Left kidney (tissue), 8 donors: ENCODE data around the gene NTS. TPM values are rescaled to one million over a fixed set of nuclear protein-coding genes. Genes with fewer than 3 reads are reported as not detected.
A peak's percentile ranks its signal among the peaks of the same experiment; 100 is the strongest.

Experiments used
- DNase-seq: peaks from one replicate; pipeline ENCODE4 v3.0.0-alpha.2; 2013
- long read RNA-seq, 8 donors: transcript quantifications; one replicate each; lab custom pipeline, GENCODE V29; 2026
- polyA plus RNA-seq: library from polyadenylated mRNA; unstranded; fragments of 120-200 nt; gene quantifications from one replicate; pipeline ENCODE4 v1.2.1, GENCODE V29; 2013; ENCODE audit not compliant: insufficient read length

The NTS gene, protein sequence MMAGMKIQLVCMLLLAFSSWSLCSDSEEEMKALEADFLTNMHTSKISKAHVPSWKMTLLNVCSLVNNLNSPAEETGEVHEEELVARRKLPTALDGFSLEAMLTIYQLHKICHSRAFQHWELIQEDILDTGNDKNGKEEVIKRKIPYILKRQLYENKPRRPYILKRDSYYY
- 4.1 TPM for polyA plus RNA-seq
- long read RNA-seq, donor 1, partial matches to known transcripts = 0 of 2 reads
- long read RNA-seq, donor 1, other reads (novel, unspliced or antisense) = 0 of 2 reads
- long read RNA-seq, donor 2, partial matches to known transcripts = 30 of 33 reads
- long read RNA-seq, donor 2, other reads (novel, unspliced or antisense) = 0 of 33 reads
- long read RNA-seq, donor 3, partial matches to known transcripts = 0 of 1 reads
- long read RNA-seq, donor 3, other reads (novel, unspliced or antisense) = 0 of 1 reads
- long read RNA-seq, donor 4 = 0 reads
- long read RNA-seq, donor 5, transcript NTS-201 (4 exons, 1,237 nt) = major isoform, 11 of 11 reads
- long read RNA-seq, donor 5, partial matches to known transcripts = 0 of 11 reads
- long read RNA-seq, donor 5, other reads (novel, unspliced or antisense) = 0 of 11 reads
- long read RNA-seq, donor 6, transcript NTS-201 (4 exons, 1,237 nt) = major isoform, 6 of 6 reads
- long read RNA-seq, donor 6, partial matches to known transcripts = 0 of 6 reads
- long read RNA-seq, donor 6, other reads (novel, unspliced or antisense) = 0 of 6 reads
- long read RNA-seq, donor 7, transcript NTS-201 (4 exons, 1,237 nt) = major isoform, 9 of 10 reads
- long read RNA-seq, donor 7, partial matches to known transcripts = 0 of 10 reads
- long read RNA-seq, donor 7, other reads (novel, unspliced or antisense) = 0 of 10 reads
- long read RNA-seq, donor 8, partial matches to known transcripts = 0 of 1 reads
- long read RNA-seq, donor 8, other reads (novel, unspliced or antisense) = 0 of 1 reads

DNA sequence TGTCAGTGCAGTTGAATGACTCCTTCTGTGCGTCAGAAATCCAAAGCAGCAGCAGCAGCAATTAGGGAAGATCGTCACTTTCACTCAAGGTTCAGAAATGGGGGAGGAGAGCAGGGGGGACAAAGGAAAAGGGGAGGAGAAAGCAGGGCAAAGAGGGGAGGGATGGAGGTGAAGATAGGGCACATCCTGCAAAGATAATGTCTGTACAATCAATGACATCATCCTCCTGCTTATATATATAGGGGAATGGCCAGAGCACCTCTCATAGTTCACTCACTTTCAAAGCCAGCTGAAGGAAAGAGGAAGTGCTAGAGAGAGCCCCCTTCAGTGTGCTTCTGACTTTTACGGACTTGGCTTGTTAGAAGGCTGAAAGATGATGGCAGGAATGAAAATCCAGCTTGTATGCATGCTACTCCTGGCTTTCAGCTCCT is at the start of gene NTS:
NTS (plus strand) TSS at position 265 of the 431 bp plus-strand sequence; CDS start at position 374, 109 bp downstream.
- DNase-seq = peak; percentile 12

DNA sequence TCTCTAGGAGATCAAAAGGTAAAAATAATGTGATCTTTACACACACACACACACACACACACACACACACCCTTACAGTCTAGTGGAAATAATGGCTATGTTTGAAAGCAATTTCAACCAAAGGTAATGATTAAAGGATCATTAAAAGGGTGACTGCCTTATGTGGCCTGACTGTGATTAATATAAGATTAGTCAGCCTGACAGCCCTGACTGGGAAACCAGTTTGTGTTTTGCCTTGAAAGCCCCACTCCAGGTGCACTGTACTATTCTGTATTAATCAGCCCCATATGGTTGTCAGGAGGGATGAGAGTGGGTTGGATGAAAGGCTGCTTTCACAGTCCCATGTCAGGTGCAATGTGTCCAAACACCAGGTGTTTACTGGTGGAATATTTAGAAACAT is 48.3 kb upstream of the NTS start:
- DNase-seq = no peak

DNA sequence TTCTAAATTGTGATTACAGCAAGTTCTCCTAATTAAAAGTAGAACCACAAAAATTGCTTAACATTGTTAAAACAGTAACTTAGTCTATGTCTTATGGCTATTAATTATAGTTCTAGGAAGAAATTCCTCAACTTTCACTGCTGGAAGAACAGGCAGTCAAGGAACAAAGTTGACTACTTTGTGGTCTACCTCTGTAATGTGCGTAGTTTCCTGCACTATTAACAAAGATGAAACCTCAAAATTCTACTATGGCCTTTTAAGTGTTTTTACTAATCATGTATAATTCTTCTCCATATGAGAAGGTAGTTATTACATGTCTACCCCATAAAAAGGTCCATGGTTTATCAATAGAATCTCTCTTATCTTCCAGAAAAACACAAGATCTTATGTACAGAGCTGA is 45.5 kb upstream of the NTS start:
- no peak for DNase-seq

DNA sequence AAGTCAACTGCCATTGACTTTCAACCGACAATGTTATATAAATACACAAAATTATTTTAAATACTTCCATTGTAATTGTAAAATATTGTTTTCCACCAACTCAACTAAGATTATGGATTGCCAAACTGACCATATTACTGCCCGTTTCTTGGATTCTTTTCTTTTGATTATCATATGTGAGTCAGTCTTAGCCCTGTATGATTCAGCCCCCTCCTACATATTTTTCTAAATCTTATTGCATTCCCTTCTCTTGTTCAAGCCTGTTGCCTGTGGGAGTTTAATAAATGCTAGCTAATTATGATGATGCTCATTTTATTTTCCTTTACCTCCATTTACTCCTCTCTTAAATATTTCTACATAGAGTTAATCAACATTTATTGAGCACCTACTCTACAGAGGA is 44.7 kb upstream of the NTS start:
- no peak for DNase-seq

DNA sequence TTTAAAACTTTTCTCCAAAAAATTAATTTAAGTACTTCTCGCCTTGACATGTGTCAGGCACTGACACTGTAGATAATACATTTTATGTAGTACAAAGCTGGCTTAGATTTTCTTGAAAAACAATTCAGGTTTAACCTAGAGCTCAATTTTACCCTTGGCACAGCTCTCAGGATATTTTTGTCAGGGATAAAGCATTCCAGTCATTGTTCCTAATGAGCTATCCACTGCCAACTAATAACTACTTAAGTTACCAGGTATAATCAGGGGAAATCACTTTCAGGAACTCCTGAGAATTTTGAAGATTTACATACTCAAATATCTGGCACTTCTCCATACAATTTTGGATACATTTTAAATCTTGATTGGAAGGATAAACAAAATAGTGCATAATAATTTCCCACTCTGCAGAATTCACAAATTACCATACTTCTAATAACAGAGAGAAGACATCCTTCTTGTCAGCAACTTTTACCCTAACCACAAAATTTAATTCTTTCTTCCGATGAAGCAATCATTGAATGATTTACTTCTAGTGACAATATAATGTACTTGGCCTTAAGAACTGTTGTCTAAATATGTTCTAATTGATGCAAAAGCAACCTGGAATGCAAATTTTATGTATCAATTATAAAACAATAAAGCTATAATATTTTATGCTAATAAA is 42.6 kb upstream of the NTS start:
- DNase-seq = no peak

DNA sequence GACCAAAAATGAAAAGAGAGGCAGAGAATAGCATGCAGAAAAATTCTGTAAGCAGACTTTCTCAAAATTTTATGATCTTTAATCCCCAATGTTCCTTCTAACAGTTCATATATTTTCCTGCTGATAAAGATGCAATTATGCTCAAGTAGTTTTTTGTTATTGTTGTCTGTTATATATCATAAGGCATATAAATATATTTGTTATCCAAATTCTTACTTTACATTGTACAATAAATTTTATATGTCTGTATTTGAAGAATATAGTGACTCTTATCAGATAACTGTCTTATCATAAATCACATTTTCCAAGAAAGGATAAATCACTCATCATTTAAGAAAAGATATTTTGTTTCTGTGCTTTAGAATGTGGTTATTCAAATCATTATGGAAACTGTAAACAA is 40.5 kb upstream of the NTS start:
- DNase-seq = no peak

DNA sequence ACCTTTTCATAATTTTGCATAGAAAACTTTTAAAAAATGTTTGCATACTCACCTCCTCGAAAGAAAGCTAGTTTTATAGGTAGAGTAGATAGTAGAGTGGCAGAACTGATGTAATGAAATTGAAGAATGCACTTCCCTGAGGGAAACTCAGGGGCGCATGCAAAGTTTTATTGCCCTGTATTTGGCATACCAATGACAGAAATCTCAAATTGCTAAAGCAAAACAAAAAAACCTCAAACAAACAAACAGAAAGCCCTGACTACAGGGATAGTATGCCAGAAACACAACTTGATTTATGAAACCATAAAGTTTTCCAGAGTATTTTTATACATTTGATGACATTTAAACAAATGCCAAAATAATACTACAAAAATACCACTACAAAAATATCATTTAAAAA is 39.7 kb upstream of the NTS start:
- no peak for DNase-seq

DNA sequence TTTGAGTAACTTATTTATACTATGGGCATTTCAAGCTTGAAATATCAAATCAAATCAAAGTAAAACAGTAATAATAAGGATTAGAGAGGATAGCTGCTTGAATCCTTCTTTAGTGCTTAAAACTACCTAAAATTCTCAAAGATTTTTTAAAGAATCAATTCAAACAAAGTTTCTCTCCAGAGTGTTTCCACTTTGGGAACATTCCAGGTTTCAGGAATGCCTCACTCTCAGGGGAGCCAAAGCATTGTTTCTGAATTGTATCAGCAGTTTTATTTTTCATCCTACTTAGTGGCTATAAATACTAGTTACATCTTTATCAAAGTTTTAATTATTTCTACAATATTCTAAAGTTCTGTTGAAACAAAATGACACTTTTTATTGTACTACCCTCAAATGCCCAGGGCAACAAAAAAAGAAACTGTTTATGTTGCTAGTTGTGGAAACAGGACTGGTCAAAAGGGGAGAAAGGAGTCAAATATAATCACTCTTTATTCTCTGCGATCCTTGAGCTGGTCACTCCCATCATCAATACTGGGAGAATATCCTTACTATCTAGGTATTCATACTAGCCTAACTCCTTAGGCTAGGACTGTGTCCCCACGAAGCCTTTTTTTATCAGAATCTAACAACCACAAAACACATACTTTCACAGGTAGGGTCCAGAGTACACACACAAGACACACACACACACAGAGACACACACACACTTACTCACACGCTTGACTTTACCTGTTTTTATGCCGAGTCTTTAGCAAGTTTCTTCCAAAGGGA is 38.5 kb upstream of the NTS start:
- no peak for DNase-seq

DNA sequence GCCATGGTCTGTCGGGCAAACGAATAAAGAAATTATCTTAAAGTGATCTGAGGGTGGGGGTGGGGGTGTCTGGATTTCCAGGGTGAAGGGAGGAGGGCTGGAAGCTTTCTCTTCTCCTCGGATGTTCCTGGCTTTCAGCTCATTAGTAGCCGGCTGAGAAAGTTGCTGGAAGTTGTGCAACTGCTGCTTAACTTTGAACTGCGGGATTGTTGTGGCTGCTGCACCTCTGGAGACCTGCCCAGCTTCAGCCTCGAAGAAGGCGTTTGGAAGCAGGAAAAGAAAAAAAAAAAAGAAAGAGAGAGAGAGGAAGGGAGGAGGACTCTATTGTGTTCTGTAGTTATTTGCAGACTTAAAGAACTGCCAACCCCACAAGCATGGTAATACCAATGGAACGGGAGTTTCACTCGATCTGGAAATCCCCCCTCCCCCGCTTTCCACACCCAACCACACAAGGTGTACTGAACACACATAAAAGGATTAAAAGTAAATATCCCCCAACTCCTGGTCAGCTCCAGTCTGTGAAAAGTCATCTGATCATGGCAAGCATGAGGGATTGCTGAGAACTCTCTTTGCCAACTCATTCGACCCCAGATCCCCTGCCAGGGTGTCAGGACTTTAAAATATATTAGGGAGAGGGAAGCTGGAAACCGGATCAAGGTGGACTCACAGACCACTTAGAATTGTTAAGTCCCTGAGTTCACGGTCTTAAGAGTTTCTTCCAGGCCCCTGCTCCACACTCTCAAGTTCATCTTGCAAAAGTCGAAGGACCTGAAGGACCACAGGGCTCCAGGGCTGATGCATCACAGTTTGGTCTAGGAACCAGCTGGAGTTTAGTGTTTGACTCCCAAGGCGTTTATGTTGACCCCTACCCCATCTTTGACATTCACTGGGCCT is 37.7 kb upstream of the NTS start, which contains the start of gene RASSF9:
RASSF9 (minus strand) TSS at position 213 of the 894 bp plus-strand sequence; CDS start at position 5, 208 bp downstream.
- peak; percentile 61 for DNase-seq

DNA sequence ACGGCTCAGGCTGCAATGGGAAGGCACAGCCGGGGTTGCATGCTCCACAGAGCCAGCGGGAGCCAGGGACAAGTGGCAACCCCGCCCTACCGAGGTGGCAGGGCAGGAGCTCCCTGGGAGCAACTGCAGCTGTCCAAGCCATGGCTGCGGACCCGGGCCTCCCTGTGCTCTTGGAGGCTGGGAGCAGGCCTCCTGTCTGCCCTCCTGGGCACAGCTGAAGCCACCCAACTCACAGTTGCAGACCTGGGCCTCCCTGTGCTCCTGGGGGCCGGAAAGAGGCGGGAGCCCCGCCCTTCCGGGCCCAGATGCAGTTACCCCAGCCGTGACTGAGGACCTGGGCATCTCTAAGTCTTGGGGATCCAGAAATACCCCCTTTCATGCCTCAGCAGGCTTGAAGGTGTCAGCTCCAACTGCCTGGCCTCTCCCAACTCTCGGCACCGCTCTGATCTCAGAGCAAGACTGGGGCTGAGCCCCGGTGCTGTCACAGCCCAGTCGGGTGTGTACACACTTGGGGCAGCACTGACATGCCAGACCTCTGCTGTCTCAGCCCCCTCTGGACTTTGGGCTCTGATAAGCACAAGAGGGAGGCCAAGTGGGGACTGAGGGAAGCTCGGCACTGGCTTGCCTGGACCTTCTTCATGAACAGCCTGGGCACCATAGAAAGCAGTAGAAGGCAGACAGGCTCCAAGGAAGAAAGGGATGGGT is 30.3 kb upstream of the NTS start:
- DNase-seq = no peak

DNA sequence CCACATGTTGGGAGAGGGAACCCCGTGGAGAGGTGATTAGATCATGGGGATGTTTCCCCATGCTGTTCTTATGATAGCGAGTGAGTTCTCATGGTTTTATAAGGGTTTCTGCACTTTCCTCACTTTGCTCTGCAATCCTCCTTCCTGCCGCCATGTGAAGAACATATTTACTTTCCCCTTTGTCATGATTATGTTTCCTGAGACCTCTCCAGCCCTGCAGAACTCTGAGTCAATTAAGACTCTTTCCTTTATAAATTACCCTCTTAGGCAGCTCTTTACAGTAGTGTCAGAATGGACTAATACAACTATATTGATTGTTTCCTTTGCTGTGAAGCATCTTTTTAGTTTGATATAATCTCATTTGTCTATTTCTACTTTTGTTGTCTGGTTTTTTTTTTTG is 24.8 kb upstream of the NTS start:
- no peak for DNase-seq

DNA sequence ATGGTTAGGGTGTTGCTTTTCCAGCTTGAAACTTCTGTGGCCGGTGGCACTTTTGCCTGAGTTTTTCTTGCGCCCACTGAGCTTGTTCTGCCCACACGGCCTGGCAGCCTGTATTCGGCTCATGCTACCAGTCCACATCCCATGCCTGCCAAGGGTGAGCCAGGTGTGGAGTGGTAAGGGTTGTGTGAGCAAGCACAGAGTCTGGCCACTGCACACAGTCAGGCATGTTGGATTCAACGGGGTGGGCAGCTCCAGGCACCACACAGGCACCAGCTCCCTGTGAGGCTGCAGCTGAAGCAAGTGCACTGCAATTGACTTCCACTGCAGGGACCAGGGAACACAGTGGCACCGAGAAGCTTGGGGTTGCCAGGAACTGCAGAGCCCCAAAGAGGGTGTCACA is 18.8 kb upstream of the NTS start:
- DNase-seq = no peak

DNA sequence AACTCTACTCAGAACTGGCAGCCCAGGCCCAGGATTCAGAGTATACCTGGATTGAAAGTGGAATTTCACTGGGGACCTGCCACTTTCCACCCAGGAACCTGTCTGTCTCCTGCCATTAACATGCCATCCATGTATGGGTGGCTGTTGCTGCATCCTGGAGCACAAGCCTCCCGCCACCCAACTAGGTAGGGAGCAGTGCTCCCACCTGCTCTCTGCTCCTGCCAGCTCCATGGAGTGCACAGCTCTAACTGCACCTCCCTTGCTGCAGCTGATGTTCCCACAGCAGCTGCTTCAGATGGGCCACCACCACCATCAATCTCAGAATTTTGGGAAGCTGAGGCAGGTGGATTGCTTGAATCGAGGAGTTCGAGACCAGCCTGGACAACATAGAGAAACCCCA is 17.1 kb upstream of the NTS start:
- DNase-seq = no peak

DNA sequence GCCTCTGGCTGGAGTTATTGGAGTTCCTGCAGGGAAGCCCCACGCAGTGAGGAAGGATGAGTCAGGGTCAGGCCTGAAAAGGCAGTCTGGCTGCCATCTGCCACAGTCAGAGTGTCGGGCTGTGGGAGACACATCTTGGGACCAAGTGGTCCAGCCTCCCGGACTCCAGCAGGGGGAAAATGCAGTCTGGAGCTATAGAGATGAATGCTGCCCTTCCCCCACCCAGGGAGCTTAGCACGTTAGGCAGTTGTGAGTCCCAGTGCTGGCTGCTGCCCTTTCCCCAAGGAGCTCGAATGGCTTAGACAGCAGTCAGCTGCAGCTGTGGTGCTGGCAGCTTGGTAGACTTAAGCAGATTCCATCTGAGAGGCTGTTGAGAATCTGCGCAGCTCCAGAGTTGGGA is 8.2 kb upstream of the NTS start:
- DNase-seq = no peak

DNA sequence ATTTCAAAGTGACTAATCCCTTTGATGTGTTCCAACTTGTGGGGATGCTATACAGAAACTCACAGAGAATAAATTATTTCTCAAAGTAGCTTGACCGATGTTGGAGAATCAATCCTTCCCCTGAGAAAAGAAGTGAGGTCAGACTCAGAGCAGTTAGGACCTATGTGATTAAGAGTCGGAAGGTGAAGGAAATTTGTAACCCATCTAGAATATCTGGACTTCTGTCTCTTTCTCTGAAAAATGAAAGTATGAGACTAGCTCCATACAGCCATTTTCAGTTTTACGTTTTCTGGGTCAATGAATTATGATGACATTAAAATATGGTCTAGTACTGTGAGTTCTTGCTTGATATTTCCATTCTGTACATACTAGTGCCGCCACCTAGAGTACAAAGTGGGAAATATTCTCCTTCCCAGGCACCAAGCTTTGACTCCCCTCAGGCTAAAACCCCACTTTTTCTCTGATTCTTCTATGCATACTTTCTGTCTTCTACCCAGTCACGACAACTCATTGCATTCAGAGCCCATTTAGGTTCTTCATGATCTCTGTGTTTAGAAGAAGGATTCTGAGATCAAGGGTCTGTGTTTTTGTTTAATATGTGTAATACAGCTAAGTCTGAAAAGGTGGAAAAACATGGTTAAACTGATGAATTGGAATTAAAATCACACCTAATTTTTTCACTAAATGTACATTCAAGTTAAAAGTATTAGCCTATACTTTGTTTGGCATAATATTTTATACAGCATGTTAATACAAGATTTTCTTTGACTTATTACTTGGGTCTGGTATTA is 6.9 kb upstream of the NTS start:
- peak; percentile 71 for DNase-seq

DNA sequence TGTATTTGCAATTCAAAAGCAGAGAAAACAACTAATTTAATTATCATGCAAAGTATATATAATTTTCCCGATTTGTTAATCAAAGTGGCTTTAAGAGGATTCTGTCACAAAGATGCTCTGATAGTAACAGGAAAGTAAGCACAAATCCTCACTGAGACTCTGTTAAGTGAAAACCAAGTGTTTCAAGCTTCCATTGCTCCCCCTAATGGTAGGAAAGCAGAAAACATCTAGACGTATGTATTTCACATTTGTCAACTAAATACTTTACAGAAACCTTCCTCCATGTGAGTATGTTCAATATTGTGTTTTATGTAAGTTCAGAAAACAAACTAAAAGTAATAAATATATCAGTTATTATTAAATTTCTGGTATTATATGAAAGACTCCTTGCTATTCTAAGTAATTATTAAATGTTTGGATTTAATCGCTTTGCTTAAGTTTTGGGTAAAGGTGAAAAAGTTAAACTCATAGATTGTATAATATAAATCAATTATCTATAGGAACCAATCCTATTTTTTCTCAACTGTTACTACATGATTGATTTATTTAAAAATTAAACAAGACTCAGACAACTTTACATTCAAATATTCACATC is 1.5 kb upstream of the NTS start:
- peak; percentile 60 for DNase-seq

DNA sequence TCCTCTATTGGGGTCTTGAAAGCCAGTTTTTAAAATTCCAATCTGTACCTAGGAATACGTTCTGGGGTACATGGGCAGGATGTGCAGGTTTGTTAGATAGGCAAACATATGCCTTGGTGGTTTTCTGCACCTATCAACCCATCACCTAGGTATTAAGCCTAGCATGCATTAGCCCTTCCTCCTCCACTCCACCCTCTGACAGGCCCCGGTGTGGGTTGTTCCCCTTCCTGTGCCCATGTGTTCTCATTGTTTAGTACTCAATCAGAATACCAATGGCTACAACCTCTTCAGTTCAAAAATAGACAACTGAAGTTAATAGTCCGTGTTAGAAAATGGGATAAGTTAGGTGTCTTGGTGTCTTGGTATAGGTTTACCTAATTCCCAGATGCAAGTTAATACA is 3.4 kb downstream of the NTS start:
- no peak for DNase-seq

DNA sequence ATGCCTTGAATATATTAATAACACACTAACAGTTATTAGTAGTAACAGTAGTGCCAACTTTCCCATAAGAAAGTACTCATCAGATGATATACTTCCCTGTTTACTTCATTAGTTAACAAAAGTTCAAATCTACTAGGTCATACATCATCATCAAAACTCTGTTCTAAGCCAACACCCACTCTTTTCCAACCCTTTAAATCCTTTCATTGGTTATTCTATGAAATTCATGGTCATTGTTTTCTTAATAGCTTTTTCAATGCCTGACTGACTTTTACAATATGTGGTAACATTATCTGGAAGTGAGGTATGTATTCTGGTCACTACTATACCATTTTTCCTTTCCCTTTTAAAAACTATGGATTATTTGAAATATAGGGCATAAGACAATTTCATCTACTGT is 9.7 kb downstream of the NTS start:
- no peak for DNase-seq

DNA sequence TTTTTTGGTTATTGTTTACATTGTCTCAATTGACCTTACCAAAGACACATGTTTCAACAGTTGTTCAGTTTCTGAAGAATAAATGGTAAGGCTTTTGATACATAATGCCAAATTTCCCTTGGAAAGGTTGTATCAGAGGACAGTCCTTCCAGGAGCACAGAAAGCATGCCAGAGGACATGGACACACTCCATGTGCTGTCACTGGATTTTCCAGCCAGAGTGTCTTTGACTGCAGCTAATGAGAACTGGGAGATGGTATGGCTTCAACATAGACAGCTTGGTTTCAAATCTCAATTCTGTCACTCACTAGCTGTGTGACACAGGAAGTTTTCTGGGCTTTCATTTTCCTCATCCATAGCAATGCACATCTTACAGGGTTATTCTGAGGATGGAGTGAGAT is 20.6 kb downstream of the NTS start:
- no peak for DNase-seq
